DMS114 treated with DMSO at 0.1 percent for 48 hours (cell line): Measurements from ENCODE around the gene ARF1.
A peak's percentile ranks its signal among the peaks of the same experiment; 100 is the strongest.
"Not testable (repeated sequence)": the region's sequence is repeated elsewhere in the genome, so short reads cannot be mapped to it uniquely, and the experiment has no call there.

ENCODE experiments used
- DNase-seq: peaks from one replicate; lab custom pipeline; 2025; ENCODE audit not compliant: unreplicated experiment; lab: John Stamatoyannopoulos, UW

The ARF1 gene

DNA sequence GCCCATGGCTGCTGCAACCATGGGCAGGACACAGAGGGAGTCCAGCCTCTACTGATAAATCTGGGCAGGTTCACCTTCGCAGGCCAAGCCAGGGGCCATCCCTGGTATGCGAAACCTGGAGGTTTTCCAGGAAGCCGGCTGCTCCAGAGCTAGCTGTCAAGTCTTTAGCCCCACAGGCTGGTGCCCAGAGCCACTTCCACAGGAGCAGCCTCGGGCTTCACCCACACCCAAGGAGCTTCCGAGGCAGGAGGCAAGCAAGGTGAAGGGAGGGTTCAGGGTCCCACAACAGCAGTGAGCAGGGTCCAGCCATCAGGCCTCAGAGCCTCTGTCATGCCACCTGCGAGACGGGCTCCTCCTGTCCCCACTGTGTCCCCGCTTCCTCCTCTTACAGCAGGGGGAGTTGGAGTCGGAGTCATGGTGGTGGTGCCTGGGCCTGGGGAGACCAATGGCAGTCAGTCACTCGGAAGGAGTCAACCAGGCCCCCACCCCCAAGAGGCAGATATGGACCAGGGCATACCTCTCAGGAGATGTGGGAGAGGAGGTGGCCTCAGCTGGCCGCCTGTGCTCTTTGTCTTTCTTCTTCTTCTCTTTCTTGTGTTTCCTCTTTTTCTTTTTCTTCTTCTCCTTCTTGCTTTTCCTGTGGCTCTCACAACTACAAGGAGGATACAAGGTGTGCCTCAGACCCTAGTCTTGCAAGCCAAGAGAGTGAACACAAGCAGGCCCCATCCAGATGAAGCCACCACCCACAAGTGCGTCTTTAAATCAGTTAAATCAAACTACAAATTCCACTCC lies 18.5 kb downstream of the ARF1 start:
- DNase-seq: no peak

DNA sequence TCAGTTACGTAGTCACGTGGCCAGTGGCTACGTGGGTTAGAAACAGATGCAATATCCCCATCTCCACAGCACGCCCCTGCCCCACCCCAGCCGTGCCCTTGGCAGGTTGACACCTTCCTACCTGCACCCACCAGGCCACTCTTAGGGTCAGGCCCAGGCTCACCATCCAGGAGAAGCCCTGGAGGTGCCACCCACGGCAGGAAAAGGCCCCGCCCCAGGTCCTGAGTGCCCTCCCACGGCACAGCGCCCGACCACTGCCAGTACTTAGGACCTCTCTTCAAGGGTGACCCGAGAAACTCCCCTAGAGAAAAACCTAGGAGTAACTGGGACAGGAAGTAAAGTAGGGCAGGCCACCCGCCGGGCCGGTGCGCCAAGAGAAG lies 19.1 kb downstream of the ARF1 start:
- no peak for DNase-seq

DNA sequence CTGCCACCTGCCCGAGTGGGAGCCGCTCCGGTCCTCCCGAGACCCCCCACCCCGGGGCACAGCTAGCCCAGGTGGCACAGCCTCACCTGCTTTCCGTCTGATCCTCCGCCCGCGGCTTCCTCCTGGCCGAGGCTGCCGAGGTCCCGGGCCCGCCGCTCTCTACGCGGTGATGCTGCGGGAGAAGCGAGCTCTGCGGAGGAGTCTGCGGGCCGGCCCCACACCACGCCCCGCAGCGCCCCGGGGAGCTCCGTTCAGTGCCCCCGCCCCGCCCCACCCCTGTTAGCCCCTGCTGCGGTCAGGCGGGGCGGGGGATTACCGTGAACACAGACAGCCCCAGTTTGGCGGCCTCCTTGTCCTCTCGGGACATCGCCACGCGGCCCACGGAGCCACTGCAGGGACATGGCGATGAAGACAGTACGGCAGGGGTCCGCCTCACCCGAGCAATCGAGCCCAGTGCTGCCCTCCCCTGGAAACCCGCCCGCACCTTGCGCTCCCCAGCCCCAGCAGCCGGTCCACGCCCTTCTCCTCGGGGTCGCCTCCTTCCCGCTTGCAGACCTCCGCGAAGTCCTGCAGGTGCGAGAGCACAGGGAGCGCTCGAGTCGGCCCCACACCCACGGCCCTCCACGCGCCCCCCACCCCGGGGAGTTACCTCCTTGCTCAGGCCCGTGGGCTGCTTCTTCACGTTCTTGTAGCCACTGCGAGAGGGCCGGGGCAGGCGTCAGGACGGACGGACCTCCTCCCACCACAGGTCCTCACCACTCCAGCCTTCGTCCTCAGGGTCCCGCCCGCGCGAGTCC lies 19.7 kb downstream of the ARF1 start:
- DNase-seq: no peak

DNA sequence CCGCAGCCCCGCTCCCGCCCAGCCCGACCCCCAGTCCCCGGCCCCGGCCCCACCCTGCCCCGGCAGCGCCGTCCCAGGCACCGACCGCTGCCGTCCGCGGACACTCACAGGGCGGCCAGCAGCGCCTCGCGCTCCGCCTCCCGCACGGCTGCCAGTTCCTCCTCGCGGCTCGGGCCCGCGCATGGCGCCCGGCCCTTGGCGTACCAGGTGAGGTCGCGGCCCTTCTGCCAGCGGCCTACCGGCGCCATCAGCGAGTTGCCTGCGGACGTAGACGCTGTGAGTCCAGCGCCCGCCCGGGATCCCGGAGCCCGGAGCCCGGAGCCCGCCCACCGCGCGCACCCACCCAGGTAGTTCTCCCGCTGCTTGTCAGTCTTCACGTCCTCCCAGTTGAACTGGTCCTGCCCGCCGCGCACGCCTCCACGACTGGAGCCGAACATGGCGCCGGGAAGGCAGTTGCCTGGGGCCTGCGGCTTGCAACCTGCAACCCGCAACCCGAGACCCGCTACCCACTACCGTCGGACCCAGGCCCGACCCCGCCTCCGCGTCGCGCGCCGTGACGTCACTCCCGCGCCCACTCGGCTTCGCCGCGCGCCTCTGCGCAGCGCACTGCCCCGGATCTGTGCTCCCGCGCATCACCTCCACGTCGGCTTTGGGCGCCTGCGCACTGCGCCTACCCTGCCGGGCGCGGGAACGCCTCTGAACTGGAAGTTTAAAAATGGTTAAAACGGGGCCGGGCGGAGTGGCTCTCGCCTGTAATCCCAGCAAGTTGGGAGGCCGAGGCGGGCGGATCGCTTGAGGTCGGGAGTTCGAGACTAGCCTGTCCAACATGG lies 20.5 kb downstream of the ARF1 start, which contains the start of gene C1orf35:
TSS of gene C1orf35 (minus strand) at position 535 of the 830 bp plus-strand sequence. CDS start at position 437, 98 bp downstream.
- DNase-seq: peak; percentile 86

DNA sequence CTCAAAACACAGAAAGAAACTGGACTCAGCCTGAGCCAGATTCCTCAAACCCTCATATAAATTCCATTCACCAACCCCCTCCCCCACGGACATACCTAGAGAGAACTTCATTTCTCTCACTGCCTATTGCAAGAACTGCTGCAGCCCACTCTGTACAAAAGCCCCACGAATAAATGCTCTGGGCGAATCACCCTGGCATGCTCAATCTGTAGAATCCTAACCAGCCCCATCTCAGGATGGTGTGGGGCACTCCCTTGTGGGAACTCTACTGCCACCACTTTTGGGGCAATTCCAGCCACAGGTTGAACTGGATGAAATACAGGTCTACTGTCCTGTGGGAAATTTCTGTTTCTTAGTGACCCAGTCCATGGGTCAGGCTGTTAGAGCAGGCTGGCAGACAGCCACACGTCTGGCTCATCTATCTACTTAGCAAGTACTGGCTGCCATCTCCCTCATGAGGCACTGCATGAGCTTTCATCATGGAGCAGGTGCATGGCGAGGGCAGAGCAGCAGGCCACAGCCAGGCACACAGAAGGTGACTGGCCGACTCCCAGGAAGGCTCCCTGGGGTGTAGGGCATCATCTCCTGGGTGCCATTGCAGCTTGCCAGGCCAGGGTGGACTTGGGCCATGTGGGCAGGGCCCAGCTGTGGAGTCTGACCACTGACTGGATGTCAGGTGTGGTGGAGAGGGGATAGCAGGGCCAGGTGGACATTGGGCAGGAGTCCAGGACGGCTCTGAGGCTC lies 22.2 kb downstream of the ARF1 start:
- DNase-seq: no peak

DNA sequence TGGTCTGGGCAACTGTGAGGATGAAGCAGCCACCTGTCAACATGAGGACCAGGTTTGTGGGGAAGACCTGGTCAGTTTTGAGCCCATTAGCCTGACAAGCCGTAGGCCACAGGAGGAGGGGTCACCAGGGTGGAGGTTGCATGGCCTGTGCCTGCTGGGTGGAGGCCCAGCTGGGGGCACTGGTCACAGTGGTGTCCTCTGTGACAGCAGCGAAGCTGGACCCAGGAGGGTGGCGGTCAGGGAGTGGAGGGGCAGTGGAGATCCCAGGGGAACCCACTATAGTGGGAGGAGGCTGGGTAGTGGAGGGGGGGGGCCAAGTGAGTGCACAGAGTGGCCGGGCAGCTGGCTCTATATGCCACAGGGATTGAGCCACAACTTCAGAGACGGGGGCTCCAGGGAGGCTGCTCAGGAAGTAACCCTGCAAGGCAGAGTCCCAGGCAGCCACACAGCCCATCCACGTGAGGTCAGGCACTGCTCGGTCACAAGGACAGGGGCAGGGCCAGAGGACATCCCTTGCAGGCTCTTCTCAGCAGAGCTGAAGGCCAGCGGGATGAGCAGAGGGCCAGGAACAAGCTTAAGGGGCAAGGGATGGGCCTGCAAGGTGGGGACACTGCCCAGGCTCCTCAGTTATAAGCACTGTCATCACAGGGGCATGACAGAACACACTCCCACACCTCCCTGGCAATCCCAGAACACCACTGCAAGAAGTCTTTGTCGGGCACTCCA lies 22.9 kb downstream of the ARF1 start:
- DNase-seq: no peak

DNA sequence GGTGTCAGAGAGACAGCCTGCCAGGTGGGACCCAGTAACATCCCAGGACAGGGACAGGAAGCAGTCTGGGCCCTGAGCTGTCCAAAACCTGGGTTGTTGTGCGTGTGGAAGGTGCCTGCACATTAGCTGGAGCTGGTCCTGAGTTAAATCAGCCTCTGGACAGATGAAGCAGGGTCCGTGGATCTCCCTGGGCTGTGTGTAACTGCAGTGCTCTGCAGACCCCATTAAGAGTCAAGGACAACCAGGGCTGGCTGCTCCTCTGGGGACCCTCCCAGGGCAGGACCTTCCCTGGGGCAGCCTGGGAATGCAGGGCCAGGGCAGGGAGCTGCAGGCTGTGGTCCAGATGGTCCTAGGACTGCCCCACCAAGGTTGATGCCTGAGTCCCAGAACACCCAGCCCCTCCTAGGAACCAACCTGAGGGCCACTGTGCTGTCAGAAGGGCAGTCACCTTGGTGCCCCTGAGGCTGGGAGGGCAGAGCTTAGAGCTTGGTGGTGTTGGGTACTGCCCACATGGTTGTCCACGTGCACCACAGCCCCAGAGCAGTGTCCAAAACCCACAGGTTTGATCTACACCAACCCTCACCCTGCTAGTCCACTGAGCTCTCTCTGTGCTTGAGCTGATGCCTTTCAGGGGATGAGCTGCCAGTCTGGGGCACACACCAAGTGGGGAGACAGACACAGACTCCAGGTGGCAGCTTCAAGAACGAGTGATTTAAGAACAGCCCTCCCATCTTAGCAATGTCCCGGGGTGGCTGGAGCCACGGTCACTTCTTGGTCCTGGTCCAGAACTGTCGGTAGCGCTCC lies 23.7 kb downstream of the ARF1 start:
- no peak for DNase-seq

DNA sequence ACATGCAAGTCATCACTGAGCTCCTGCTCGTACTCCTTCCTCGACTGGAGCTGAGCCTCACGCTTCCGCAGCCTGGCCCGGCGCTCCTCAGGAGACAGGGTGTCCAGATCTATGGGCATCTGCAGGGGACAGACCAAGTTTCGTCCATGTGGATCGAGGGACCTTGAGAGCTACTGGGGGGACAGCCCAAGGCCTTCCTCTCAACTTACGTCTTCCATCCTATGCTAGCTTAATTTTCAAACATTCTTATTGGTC lies 24.2 kb downstream of the ARF1 start:
- no peak for DNase-seq

DNA sequence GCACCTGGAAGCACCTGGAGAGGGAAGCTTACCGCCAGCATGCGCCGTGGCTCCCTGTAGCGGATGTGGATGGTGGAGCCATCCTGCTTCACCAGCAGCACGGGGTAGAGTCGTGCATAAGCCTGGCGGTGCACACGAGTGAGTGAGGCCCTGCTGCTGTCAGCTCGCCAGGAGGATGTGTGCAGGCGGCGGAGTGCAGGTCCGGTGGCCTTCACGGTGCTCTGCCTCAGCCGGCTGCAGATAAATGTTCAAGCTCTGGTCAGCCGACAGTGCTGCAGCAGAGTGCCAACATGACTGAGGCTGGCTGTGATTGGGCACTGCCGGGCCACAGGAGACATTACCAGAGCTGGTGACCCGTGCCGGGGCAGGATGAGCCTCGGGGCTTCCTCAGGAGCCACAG lies 25.1 kb downstream of the ARF1 start:
- no peak for DNase-seq

DNA sequence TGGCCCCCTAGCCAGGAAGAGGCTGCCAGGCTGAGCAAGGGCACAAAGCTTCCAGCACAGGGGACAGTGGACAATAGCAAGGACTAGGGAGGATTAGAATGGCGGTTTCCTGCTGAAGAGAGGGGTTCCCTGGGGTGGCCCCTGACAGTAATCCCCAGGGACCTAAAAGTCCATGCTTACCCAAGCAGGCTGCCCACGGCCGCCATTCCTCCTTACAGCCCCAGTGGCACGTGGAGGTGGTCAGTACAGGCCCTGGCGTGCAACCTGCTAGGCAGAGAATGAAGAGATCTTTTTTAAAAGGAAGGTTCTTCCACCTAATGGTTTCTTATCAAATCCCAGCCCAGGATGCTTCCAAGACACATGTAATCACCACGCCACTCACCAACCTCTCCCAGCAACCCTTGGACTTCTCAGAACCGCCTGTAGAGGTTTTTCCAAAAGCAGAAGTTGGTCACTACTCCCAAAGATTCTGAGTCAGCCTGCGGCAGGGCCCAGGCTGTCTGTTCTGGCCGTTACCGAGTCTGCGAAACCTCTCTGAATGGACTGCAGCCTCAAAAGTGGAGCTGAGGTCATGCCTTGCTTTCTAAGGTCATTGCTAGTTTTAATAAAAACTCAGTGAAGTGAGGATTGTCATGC lies 25.7 kb downstream of the ARF1 start:
- no peak for DNase-seq

DNA sequence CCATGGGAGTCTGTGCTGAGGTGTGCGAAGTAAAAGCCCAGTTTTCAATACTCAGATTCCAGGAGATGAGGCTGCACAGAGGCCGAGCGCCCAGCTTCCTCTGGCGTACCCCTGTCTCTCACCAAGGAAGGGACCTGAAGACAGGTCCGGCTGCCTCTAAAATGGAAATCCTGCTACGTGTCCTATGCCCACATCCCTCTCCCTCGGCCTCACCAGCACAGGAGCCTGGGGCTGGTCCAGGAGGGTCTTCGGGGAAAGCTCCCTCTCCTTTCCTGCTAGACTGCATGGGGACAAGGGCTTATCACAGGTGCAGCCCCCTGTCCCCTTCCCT lies 26.2 kb downstream of the ARF1 start:
- no peak for DNase-seq

DNA sequence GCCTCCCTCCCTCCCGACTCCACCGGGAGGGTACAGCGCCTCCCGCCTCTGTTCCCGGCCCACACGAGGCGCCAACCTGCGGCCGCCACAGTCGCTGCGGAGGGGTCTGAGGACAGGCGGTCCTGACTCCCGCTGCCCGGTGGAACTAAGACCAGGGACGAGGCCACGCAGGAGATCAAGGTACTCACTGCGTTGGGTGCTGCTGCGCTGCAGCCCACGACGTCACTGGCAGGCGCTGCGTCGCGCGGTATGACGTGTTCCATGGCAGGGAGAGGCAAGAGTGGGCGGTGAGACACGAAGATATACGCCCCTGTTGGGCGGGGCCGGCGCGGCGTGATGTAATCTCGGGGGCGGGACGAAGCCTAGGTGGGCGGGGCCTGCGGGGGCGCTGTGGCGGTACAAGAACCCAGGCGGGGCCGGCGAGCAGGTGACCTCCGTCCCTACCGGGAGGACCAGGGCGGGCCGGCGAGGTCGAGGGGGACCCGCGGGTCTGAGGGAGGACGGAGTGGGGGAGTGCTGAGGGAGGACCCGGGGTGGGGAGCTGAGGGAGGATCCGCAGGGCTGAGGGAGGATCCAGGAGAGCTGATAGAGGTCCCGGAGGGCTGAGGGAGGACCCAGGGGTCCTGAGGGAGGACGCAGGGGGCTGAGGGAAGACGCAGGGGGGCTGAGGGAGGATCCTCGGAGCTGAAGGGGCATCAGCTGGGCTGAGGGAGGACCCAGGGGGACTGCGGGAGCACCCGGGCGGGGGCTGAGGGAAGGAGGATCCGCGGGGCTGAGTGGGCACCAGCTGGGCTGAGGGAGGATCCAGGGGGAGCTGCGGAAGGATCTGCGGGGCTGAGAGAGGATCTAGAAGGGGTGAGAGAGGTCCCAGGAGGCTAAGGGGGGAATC lies 26.8 kb downstream of the ARF1 start, which contains the start of gene MRPL55:
TSS of gene MRPL55 (minus strand) at position 227 of the 889 bp plus-strand sequence. CDS start 1,039 bp downstream, outside the sequence.
- peak; percentile 87 for DNase-seq

DNA sequence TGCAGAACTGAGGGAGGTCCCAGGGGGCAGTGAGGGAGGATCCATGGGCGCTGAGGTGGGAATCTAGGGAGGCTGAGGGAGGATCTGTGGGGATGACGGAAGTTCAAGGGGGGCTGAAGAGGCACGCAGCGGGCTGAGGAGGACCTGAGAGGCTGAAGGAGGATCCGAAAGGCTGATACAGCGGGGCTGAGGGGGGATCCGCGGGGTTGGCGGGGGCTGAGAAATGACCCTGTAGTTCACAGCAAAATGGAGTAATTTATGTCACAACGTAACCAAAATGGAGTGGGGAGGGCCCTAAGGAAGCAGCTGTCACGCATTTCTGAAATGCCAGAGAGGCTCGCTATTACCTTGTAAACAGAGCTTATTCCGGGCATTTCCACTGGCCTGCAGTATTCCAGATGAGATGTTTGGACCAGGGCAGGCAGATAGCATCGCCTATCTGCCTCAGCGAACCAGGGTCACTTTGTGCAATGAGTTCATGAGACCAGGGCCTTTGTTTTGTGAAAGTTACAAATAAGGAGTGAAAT lies 27.5 kb downstream of the ARF1 start:
- no peak for DNase-seq

DNA sequence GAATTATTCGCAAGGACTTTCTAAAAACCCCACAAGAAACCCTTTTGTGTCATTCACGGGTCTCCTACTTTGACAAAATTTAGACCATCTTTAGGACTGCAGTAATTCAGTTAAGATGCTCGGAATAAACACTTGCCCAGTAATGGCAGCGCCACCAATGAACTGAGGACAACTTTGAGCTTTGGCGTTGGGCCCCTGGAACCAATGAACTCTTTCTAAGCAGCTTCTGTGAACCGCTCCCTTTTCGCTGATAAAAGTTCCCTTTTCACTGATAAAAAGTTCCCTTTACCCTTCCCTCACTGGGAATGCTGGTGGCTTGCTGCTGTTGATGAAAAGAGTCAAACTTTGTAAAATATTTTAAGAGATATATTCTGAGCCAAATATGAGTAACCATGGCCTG lies 28.0 kb downstream of the ARF1 start:
- no peak for DNase-seq

DNA sequence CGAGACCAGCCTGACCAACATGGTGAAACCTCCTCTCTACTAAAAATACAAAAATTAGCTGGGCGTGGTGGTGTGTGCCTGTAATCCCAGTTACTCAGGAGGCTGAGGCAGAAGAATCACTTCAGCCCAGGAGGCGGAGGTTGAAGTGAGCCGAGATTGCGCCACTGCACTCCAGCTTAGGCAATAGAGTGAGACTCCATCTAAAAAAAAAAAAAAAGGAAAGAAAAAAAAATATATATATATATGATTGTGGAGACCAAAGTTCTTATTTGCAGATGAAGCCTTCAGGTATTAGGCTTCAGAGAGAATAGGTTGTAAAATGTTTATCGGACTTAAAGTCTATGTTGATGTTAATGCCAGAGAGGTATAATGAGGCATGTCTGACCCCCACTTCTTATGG lies 28.8 kb downstream of the ARF1 start:
- not testable (repeated sequence) for DNase-seq

DNA sequence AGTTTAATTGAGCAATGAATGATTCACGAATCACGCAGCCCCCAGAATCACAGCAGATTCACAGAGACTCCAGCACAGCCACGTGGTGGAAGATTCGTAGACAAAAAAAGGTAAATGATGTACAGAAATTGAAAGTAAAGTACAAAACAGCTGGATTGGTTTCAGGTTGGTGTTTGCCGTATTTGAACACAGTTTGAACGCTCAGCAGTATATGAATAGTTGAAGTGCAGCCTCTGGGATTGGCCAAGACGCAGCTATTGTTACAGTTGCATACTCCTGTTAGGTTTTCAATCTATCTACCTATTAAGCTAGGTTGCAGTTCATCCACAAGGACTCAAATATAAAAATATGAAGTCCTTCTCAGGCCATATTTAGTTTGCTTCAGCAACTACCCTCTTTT lies 29.7 kb downstream of the ARF1 start:
- DNase-seq: no peak

DNA sequence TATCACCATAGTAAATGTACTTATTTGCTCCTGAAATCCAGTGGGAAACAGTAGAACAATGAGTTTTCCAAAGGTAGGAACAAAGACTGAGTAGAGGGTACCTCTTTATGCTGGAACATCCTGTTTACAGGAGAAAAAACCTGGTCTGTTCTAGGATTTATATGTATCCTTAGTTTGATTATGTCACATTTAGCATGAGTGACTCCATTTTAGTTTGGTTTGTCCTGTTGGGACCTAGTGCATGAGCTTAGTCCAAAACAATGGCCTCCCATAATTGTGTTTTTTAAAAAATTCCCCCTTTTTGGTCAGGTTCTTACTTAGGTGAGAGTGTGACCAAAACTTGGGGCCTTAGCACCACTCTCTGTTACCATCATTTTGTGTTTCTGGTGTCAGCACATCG lies 30.1 kb downstream of the ARF1 start:
- no peak for DNase-seq

DNA sequence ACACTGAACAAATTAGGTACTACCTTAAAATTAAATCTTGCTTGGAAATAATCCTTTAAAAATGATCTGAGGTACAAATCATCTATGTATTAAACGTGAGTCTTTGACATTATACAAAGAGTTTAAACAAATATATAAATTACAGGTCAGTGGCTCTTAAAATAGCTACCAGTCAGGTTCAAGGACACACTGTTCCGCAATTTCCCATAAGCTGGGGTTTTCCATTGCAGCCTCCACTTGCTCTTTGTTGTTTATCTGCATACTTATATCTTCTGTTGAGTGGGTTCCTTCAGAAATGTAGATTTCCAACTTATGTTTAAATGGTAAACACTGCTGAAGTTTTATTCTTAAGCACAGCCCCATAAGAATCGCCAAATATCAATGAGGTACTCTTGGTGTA lies 32.3 kb downstream of the ARF1 start:
- DNase-seq: no peak
